NCI-H1048 (cell line): ENCODE measurements around the gene CDH7.

Experiments
- DNase-seq: peaks from one replicate; lab custom pipeline; 2025; lab: John Stamatoyannopoulos, UW

The CDH7 gene, protein sequence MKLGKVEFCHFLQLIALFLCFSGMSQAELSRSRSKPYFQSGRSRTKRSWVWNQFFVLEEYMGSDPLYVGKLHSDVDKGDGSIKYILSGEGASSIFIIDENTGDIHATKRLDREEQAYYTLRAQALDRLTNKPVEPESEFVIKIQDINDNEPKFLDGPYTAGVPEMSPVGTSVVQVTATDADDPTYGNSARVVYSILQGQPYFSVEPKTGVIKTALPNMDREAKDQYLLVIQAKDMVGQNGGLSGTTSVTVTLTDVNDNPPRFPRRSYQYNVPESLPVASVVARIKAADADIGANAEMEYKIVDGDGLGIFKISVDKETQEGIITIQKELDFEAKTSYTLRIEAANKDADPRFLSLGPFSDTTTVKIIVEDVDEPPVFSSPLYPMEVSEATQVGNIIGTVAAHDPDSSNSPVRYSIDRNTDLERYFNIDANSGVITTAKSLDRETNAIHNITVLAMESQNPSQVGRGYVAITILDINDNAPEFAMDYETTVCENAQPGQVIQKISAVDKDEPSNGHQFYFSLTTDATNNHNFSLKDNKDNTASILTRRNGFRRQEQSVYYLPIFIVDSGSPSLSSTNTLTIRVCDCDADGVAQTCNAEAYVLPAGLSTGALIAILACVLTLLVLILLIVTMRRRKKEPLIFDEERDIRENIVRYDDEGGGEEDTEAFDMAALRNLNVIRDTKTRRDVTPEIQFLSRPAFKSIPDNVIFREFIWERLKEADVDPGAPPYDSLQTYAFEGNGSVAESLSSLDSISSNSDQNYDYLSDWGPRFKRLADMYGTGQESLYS

DNA sequence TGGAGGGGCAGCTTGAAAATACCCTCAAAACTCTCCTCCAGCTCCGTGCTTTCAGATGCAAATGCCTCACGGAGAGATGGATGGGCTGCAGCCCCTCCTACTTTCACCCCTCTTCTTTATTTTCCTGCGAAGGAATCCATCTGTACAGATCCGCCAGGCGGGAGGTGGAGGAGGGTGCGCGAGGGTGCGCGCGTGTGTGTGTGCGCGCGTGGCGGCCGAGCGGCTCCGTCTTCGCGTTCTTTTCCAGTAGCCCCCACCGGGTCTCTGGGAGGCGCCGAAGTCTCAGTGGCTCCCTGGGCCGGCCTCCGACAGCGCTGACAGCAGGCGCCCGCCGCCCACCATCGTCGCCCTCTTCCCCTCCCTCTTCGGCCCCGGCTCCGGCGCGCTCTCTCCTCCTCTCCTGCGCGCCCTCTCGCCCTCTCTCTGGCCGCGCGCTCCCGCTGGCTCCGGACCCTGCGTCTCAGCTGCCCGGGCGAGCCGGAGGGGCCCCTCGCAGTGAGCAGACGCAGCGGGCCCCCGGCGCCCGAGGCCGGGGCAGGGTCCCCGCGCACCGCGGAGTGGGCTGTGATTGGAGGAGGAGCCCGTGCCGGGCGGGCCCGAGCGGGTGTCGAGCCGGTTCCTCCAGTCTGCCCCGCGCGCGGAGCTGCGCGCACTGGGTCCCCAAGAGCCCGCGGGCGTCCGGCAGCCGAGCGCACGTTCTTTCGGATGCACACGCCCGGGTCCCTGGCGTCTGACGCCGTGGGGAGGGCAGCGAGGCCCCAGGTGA, at the start of gene CDH7:
Gene CDH7, plus strand, starts transcription at position 624 of the 766 bp plus-strand sequence. CDS start 11,831 bp downstream, outside the sequence.
- no peak for DNase-seq

DNA sequence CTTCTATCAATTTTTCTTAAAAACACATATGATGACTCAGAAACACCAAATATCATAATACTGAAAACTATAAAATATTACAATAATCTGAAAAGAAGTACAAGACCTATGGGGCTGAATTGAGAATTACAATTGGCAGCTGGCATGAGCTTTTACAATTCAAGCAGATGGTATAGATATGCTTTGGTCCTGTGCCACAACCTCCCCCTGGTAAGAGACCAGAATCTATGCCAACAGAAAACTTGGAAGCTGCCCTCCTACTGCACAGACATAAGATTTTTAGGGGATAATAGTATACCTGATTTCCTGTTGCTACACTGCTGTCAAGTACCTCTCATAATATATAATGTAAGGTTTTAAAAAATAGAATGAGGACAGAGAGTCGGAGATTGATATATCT, 46.8 kb upstream of the CDH7 start:
- DNase-seq = no peak

DNA sequence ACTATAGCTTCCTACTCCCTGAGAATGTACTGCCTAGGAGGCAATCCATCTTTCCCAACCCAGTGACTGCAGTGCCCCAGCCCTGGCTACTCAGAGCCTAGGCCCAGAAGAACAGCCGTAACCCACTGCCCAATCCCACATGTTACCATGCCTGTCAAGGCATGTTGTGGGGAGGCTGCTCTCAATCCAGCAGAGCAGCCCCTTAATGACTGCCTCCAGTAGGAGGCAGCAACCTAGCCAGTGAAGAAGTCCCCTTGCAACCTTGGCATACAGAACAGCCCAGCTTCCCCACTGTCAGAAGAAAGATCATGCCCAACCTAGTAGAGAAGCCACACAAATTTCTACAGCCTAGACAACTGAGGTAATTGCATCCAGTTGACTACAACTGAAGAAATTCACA, 44.2 kb upstream of the CDH7 start:
- no peak for DNase-seq

DNA sequence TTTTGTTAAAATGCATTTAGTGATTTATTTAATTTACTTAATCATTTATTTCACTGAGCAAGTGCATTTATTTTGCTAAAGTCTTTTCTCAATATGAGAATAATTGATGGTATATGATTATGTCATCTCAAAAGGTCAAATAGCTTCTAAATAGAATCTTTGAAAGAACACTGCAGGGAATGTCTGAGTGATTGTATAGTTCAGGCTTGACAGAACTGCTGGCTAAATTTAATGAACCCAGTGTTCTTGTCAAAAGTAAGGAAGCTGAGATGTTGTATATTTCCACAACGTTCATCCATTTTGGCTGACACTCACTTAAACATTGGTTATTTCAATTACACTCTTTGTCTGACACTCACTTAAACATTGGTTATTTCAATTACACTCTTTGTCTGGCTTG, 39.3 kb upstream of the CDH7 start:
- no peak for DNase-seq

DNA sequence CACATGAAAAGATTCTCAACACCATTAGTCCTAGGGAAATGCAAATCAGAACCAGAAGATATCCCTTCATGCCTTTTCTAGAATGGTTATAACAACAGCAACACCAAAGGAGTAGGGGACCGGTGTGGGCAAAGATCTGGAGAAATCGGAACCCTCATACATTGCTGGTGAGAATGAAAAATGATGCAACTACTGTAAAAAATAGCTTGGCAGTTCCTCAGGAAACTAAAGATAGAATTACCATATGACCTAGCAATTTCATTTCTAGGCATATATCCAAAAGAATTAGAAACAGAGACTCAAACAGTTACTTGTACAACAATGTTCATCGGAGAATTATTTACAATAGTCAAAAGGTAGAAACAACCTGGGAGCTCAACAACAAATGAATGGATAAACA, 29.2 kb upstream of the CDH7 start:
- no peak for DNase-seq

DNA sequence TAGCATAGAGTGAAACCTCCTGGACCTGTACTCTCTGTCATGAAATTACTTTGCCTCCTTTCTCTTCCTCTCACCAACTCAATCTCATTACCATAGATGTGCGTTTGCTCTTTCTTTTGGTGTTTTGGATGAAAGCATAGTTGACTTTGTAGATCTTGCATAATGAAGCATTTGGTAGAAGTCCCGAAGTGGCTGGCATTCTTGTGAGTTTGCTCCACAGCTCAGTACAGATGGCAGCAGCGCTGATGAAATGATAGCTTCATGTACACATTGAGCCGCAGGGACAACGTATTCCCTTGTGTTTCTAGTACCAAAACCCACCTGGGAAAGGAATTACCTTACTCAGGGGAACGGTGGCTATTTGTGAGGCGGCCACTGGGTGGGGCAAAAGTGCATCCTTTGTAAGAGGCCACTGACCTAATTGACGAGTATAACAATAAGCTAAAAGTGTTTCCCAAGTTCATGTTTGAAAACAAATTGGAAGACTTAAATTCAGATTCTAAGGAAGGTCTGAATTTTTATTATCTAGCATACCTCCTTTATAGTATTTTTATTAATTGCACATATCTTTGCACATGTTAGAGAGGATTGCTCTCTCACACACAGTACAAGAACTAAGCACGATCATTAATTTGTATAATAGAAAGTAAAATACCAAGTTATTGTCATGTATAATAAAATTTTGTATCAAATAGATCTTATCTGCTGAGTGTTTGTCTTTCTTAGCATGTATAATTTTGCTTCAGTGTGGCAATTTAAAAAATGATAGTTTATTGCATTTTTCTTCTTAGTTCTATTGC, 25.4 kb upstream of the CDH7 start:
- peak; percentile 0 for DNase-seq

DNA sequence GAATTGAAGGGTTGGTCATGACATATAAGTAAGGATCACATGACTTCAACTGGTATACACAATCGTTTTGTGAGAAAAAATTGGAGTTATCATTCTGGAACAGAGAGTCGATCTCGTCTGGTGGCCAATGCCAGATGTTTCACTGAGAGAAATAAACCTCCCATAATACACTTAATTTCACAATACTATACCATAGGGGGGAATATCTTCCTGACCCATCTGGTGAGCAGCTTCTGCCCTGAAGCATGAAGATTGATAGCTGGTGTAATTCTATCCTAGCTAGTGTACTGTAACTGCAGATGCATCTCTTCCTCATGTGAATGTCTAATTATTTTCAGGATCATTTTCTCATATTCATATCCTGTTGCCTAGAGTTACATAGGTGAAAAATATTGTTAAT, 15.7 kb upstream of the CDH7 start:
- DNase-seq = no peak

DNA sequence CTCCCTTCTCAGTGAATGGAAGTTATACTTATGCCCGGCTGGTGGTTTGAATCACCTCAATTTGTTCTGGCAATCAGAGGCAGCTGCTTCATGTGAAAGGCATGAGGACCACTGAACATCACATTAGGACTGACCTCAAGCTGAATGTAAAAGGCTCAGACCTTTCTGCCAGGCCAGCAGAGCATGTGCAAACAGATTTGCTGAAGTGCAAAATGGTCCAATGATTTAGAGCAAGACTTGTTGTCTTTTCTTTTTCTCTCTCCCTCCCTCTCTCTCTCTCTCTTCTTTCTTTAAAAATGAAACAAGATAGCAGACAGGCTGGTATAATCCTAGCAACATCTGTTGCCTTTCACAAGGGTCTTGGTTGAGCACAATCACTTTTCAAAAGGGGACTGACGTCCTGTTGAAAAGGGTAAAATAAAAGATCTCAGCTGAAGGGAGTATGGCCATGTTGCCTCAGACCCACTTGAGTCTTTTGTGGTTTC, 13.3 kb upstream of the CDH7 start:
- no peak for DNase-seq

DNA sequence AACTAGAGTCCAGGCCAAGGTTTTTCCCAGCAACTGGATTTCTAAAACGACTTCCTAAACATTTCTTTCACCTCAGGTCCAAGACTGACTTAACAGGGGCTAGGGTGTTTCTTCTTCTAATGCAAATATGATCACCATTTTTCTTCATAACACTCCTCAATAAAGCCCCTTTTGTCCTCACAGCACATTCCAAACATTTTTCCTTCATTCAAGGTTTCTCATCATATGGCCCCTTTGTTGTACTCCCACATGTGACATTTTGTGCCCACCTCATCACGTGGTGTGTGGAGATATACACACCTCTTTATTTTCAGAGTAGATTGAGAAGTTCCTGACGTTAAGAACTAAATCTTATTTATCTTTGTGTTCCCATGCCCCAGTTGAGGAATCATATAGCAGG, 3.9 kb upstream of the CDH7 start:
- no peak for DNase-seq

DNA sequence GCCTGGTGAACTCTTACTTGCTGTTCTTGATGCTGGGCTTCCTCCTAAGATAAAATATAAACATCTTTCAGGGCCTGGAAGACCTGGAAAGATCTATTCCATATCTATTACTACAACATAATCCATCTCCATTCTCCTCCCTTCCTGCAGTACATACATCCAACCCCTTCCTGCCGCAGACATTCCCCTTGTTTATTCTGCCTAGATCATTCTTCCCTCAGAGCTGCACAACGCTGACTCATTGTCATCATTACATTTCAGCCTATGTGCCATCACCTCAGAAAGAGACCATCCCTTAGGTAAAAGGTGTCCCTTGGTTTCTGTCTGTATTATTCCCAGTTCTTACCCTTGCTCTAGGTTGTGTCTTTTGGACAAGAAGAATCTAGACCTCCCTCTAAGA, 2.5 kb upstream of the CDH7 start:
- DNase-seq = no peak

DNA sequence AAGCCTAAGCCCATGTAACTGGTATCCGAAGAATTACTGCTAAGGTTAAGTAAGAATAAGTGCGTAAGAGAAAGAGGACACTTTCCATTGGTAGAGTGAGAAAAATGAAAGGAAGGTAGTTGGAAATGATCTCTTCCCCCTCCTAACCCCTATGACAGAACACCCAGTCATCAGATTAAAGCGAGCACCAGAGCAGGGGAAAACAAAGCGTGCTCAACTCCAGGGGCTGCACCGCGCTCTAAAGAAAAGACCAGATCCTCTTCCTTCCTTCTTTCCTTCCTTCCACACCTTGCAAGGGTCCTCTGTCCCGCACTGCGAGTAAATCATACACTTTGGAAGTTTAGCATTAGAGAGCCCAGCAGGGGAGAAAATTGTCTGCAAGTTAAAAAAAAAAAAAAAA, 971 bp upstream of the CDH7 start:
- DNase-seq = no peak

DNA sequence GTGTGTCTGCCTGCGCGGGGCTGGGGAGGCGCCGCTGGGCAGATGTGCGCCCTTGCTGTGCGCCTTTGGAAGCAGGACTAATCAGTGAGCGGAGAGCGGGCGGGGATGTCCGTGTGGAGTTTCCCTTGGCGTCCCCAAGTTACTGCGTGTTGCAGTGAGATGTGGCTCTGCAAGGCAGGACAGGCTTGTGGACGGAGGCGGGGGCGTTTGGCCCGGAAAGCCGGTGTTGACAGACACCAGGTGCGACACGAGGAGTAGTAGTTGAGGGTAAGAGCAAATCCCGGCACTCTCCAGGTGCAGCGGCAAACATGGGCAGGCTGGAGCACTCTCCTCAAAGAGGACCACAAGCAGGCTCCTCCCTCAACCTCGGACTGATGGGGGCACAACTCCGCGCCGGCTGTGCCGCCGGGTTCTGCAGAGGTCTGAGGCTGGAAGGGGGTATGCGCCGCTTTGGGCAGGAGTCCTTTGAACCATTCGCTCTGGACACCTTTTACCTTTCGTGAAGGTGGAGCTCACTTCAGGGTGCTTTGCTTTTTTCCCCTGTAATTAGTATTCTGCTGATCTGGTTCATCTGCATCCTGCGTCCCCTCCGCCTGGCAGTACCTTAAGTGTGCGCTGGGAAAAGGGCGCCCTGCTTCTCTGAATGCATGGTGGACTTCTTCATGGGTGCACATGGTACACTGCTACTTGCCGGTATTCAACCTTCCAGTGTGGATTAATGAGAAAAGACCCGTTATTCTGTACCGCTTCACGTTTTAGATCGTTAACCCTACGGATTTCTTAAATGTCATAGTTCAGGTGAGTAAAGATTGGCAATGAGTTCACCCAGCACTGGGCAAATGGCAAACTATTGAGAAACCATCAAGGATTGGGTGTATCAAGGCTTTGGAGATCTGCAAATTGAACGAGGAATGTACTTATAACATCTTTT, 608 bp downstream of the CDH7 start:
- DNase-seq = no peak

DNA sequence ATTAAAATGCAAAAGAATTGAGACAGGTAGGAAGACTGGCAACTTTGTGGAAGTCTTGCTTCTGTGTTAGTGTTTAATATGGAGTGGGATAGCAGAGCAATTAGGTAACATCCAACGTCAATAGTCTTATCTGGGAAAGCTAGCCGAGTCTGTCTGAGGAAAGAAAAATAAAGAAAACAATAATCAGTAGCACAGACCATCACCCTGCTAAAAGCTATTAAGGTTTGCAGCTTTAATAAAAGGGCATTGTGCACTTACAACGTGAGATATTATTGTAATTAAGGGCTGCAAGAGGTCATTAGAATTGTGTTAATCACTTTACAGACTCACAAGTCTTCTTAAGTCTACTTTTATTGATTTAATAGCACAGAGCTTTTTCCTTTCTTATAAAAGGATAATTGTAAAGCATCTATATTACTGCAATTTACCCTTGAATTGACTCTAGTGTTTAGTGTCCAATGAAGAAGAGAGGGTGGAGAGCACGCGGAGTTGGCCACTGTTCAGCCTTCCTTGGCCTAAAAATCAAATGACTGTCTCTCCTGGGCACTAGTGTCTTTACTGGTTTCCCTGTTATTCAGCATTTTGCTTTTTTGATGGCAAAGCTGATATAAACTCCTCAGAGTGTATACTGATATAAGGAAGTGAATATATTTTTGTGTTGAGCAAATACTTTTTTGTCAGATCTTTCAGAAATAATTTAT, 2.0 kb downstream of the CDH7 start:
- DNase-seq = no peak

DNA sequence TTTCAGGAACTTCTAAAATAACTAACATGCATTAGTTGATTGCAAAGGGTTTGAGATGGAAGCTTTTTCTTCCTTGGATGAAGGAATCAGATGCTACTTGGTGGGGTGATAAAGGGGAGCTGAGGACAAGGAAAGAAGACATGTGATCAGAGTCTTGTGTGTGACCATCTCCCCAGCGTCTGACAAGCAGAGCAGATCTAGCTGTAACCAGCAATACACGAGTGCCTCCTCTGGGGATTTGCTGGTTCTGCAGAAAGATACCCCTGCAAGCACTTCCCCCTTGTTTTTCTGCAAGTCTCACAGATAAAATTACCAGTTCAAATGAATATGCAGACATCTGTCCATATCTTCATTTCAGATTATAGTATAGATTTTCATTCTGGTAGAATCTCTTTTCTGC, 2.7 kb downstream of the CDH7 start:
- DNase-seq = no peak

DNA sequence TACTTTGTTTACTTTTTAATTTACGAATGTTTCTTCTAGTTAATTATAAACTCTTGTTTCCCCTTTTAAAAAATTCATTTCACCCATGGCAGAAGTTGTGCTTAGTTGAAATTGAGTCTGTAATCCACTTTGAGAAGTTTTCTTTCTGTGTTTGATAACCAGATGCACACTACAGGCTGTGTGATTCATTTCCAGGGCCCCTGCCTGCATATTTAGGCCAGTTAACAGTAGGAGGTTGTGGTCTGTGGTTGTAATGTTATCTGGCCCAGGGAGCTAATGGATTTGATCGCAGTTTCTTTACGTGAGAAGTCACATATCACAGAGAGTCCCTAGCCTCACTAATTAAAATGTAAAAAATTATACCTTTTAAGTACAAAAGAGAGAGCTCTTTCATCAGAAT, 3.3 kb downstream of the CDH7 start:
- no peak for DNase-seq

DNA sequence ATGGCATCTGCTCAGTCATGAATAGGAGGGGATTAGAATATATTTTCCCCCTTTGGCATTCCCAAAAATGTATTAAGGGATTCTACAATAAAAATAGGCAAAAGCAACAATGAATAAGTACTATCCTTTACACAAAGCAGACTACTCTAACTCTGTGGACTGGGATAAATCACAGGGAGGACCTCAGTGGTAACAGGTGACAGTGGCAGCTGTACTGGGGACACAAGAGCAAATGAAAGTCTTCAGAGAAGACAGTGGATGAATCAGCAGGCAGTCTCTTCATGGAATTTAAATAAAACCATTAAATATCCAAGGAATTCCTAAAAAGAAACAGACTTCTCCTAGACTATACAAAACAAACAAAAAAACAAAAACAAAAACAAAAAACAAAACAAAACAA, 4.8 kb downstream of the CDH7 start:
- DNase-seq = no peak

DNA sequence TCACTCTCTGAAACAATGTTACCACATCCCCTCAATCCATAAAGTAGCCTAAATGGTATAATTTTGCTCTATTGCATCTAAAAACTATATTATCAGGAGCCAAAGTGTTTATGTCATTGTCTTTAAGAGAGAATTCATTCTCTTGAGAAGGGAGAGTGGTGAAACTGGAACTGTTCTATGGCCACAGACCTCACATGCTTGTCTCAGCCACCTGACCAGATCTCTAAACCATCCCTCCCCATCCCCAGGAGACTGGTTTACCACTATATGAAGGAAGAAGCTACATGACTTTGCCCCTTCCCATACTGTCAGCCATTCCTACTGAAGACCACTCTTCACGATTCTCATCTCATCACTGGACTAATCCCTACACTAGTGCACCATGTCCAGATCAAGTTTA, 9.6 kb downstream of the CDH7 start:
- DNase-seq = no peak

DNA sequence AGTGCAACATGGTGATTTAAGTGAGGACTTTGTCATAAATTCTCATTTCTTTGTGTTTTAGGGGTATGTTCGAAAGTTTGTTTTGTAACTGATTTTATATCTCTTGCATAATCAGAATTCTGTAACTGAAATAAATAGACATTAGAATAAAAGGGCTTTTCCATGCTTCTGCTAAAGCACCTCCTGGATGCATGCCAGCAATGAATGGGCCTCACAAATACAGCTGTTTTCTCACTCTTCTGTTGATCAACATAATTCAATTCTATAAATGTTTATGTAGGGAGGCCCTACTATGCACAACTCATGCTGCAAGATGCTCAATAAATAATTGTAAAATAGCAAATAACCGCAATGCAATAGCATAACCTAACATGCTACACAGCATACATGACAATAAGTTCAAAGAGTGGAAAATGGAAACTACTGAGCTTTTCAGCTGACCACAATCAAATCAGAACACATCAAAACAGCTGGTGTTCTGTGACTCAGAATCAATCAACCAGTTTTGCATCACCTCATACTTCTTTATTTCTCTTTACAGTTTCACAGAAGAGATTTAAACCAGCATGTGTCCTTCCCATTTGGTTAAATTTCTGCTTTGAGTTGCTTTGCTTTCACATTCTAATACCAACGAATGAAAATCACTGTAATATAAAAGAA, 11.0 kb downstream of the CDH7 start:
- no peak for DNase-seq

DNA sequence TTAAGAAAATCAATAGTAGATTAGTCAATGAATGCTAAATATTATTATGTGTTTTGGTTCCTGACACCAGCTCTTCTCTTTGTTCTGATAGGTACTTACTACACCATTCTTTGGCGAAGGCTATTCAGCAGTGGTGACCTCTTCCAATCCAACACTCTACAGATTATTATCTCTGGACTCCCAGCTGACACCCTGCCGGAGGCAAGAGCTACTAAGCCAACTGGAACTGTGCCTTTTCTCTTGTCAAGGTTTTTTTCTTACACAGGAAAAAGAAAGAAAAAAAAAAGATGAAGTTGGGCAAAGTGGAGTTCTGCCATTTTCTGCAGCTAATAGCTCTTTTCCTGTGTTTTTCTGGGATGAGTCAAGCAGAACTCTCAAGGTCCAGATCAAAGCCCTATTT, 11.7 kb downstream of the CDH7 start:
- no peak for DNase-seq
